GM23248 (cell line): Measurements from ENCODE around the gene CACFD1. TPM values are rescaled to one million over a fixed set of nuclear protein-coding genes. Genes with fewer than 3 reads are reported as not detected.

Experiments
- DNase-seq: peaks from one replicate; pipeline ENCODE4 v3.0.0-alpha.2; 2015
- H2AFZ ChIP-seq: fragments of 200-600 bp; sonication (generic); 2 replicates; pipeline ENCODE4 v1.6.1; 2016; ENCODE audit warnings: antibody characterized with exemption
- H3F3A ChIP-seq: fragments of 200-600 bp; sonication (generic); 2 replicates; pipeline ENCODE4 v1.6.1; 2016; ENCODE audit warnings: mild to moderate bottlenecking, antibody characterized with exemption, mixed run types; ENCODE audit not compliant: insufficient read depth
- H3K27ac ChIP-seq: fragments of 200-600 bp; sonication (generic); 2 replicates; pipeline ENCODE4 v1.5.1; 2016; ENCODE audit warnings: mild to moderate bottlenecking
- H3K27me3 ChIP-seq: fragments of 200-600 bp; sonication (generic); replicated peaks from 2 replicates; pipeline ENCODE4 v1.6.1; 2016; ENCODE audit warnings: mild to moderate bottlenecking; ENCODE audit not compliant: insufficient read depth
- H3K36me3 ChIP-seq: fragments of 200-600 bp; sonication (generic); 2 replicates; pipeline ENCODE4 v1.6.1; 2016; ENCODE audit warnings: low read depth, mild to moderate bottlenecking
- H3K4me1 ChIP-seq: fragments of 200-600 bp; sonication (generic); 2 replicates; pipeline ENCODE4 v1.6.1; 2016; ENCODE audit warnings: mild to moderate bottlenecking; ENCODE audit not compliant: insufficient read depth
- H3K4me2 ChIP-seq: fragments of 200-600 bp; sonication (generic); one replicate; pipeline ENCODE4 v1.6.1; 2016; ENCODE audit warnings: mild to moderate bottlenecking; ENCODE audit not compliant: unreplicated experiment
- H3K4me3 ChIP-seq: fragments of 200-600 bp; sonication (generic); 2 replicates; pipeline ENCODE4 v1.5.1; 2016; ENCODE audit warnings: mild to moderate bottlenecking
- H3K79me2 ChIP-seq: fragments of 200-600 bp; sonication (generic); 2 replicates; pipeline ENCODE4 v1.6.1; 2016; ENCODE audit warnings: mild to moderate bottlenecking; ENCODE audit not compliant: insufficient read depth
- H3K9ac ChIP-seq: fragments of 200-600 bp; sonication (generic); 2 replicates; pipeline ENCODE4 v1.6.1; 2016; ENCODE audit warnings: mild to moderate bottlenecking
- H3K9me2 ChIP-seq: fragments of 200-600 bp; sonication (generic); 2 replicates; pipeline ENCODE4 v1.6.1; 2016; ENCODE audit warnings: mixed run types, mild to moderate bottlenecking, moderate library complexity; ENCODE audit not compliant: insufficient read depth
- H3K9me3 ChIP-seq: fragments of 200-600 bp; sonication (generic); one replicate; pipeline ENCODE4 v1.6.1; 2017; ENCODE audit warnings: low read depth
- H4K20me1 ChIP-seq: fragments of 200-600 bp; sonication (generic); 2 replicates; pipeline ENCODE4 v1.6.0; 2016; ENCODE audit not compliant: insufficient read depth
- EZH2 ChIP-seq: fragments of 200-600 bp; sonication (generic); IDR thresholded peaks from 2 replicates; pipeline ENCODE4 v1.6.1; 2018; ENCODE audit warnings: antibody characterized with exemption, mild to moderate bottlenecking; ENCODE audit not compliant: insufficient read depth, poor library complexity, severe bottlenecking
- EZH2phosphoT487 ChIP-seq: fragments of 200-600 bp; sonication (generic); IDR thresholded peaks from 2 replicates; pipeline ENCODE4 v1.6.1; 2018; ENCODE audit warnings: antibody characterized with exemption, moderate library complexity, mild to moderate bottlenecking, low read depth; ENCODE audit not compliant: insufficient read depth
- WGBS, 2 experiments: methylation state at CpG; one replicate each; pipeline ENCODE4 v1.1.6; 2015 to 2017; ENCODE audit warnings: low lambda C conversion rate in 2 of 2, low coverage in 1 of 2; ENCODE audit errors: missing lambda C conversion rate in 2 of 2; 5-methylcytosine and 5-hydroxymethylcytosine counted together
- in situ Hi-C: fragments of 300-500 bp; cut with MboI; formaldehyde crosslinking; loops from 2 replicates; pipeline ENCODE4 v1.15.0; 2020
- polyA plus RNA-seq: library from polyadenylated mRNA; unstranded; fragments of >200 nt; fragmentation: Nextera tagmentation; extraction: Ambion mirVana; gene quantifications from 2 replicates; pipeline ENCODE4 v1.2.1, GENCODE V29; 2016
- total RNA-seq: library from RNA; depleted of rRNA; stranded (reverse); fragments of >200 nt; shearing (Covaris generic); gene quantifications from 2 replicates; pipeline ENCODE4 v1.2.3, GENCODE V29; 2014

CACFD1 gene
- total and polyA plus RNA-seq, 2 experiments from 2014 or later, result 4.7 to 7.0 TPM

DNA sequence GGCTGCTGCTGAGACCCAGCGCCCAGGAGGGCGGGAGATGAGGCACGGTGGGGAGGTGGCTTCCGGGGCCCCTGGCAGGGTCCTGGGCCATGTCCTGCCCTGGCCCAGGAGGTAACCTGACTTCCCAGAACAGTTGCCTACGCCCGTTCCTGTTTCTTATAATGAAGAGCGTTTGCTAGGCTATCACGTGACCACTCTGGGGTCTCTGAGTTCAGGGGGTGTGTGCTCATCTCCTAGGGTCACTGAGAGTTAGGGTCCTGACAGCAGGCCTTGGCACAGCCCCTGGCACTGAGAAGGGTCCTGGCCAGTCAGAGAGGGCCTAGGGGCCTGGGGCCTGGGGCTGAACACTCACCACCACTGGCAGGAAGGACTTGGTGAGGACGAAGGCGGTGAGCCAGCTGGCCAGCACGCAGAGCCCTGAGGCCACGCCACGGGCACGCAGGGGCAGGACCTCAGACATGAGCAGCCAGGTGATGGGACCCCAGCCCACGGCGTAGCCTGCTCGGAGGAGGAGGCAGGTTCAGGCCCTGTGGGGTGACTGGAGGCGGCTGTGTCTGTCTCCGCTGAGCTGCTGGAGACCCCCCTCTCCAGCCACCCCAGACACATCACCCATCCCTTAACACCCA is 13.1 kb downstream of the CACFD1 start:
- H3K4me2 ChIP-seq, result no peak overlapping the region
- no peaks in the 10 kb centered on the region for H3K79me2 ChIP-seq
- TF ChIP-seq EZH2phosphoT487 (no peak), EZH2 (no peak)
- DNase-seq, result no peak
- H3K9me2 ChIP-seq, result no peaks in the 10 kb centered on the region
- H3K27me3 ChIP-seq, result no peaks in the 10 kb centered on the region
- no peaks in the 10 kb centered on the region for H4K20me1 ChIP-seq
- H2AFZ ChIP-seq, result no peak overlapping the region
- H3F3A ChIP-seq, result no peaks in the 10 kb centered on the region
- H3K9ac ChIP-seq, result no peak overlapping the region
- in situ Hi-C loops, result no loop called here
- no peak overlapping the region for H3K27ac ChIP-seq
- no peaks in the 10 kb centered on the region for H3K36me3 ChIP-seq
- H3K9me3 ChIP-seq, result no peaks in the 10 kb centered on the region
- H3K4me3 ChIP-seq, result no peak overlapping the region
- 77 to 84% methylated on average over 14 to 19 of the region's 19 CpGs for WGBS, 2 experiments
- H3K4me1 ChIP-seq, result no peaks in the 10 kb centered on the region

DNA sequence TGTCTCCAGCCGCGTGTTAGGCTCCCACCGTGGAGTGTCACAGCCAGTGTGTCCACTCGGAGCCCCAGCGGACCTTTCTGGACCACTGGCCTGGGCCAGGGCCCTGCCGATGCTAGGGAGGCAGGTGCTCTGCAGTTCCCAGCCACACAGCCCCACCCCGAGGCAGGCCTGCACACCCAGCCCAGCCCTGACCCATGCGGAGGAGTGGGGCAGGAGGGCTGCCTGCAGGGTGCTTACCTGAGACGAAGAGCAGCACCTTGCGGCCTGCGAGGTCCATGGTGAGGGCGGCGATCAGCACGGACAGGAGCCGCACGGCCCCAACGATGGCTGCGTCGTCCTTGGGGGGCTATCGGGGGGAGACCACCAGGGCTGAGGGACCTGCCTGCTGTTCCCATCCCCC is 14.0 kb downstream of the CACFD1 start:
- H3K9me2 ChIP-seq, result no peaks in the 10 kb centered on the region
- no peak overlapping the region for H3K9ac ChIP-seq
- H3F3A ChIP-seq, result no peaks in the 10 kb centered on the region
- WGBS, 2 experiments, result 86 to 91% methylated on average over 15 to 20 of the region's 20 CpGs
- H4K20me1 ChIP-seq, result no peaks in the 10 kb centered on the region
- no peaks in the 10 kb centered on the region for H3K27me3 ChIP-seq
- no peak overlapping the region for H2AFZ ChIP-seq
- no peak overlapping the region for H3K27ac ChIP-seq
- in situ Hi-C loops, result no loop called here
- H3K4me3 ChIP-seq, result no peak overlapping the region
- no peaks in the 10 kb centered on the region for H3K9me3 ChIP-seq
- H3K36me3 ChIP-seq, result no peaks in the 10 kb centered on the region
- DNase-seq, result no peak
- TF ChIP-seq EZH2phosphoT487 (no peak), EZH2 (no peak)
- H3K79me2 ChIP-seq, result no peaks in the 10 kb centered on the region
- H3K4me1 ChIP-seq, result no peaks in the 10 kb centered on the region
- no peak overlapping the region for H3K4me2 ChIP-seq

DNA sequence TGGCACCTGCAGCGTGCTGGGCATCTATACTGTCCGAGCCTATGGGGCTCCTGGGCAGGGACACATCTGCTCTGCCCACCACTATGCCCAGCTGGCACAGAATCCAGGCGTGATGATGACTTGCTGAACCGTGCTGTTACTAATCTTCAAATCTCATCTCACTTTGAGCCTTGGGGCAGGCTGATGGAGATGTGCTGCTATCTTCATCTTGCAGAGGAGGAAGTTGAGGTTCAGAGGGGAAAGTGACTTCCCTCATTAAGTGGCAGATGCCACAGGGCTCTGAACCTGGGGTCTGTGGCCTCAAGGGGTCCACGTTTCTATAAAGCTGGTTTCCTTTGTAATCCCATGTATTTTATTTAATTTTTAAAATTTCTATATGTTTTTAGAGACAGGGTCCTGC is 14.4 kb downstream of the CACFD1 start:
- H3K4me2 ChIP-seq, result no peak overlapping the region
- no peaks in the 10 kb centered on the region for H3K79me2 ChIP-seq
- no peaks in the 10 kb centered on the region for H3K27me3 ChIP-seq
- H3K9me2 ChIP-seq, result no peaks in the 10 kb centered on the region
- H3K9ac ChIP-seq, result no peak overlapping the region
- H3K9me3 ChIP-seq, result no peaks in the 10 kb centered on the region
- H3K4me3 ChIP-seq, result no peak overlapping the region
- H3K4me1 ChIP-seq, result no peaks in the 10 kb centered on the region
- 88 to 89% methylated on average over 5 of the region's 5 CpGs for WGBS, 2 experiments
- no peak for TF ChIP-seq EZH2phosphoT487
- no peak for TF ChIP-seq EZH2
- no peak for DNase-seq
- H2AFZ ChIP-seq, result no peak overlapping the region
- H3F3A ChIP-seq, result no peaks in the 10 kb centered on the region
- H3K36me3 ChIP-seq, result no peaks in the 10 kb centered on the region
- in situ Hi-C loops, result no loop called here
- H3K27ac ChIP-seq, result no peak overlapping the region
- no peaks in the 10 kb centered on the region for H4K20me1 ChIP-seq

DNA sequence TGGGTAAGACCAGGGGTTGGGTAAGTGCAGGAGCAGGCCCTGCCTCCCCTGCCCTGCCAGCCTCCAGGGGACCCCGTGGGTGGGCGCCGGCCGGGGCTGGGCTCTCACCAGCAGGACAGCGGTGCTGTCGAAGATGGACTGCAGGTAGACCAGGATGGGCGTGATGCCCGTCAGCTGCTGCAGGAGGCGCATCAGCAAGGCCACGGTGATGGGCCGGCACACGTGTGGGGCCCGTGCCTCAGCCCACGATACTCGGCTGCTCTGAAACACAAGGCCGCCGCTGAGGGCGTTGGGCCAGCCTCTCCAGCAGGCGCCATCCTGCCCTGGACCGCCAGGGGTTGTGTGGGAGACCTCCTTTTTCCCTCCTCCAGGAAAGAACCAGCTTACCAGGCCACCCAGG is 15.1 kb downstream of the CACFD1 start:
- no peak for DNase-seq
- Histone ChIP-seq H2AFZ (no peak overlapping the region), H3K36me3 (no peaks in the 10 kb centered on the region), H3K4me1 (no peaks in the 10 kb centered on the region), H4K20me1 (no peaks in the 10 kb centered on the region), H3K9ac (no peak overlapping the region), H3K9me3 (no peaks in the 10 kb centered on the region), H3K4me3 (no peak overlapping the region), H3K27me3 (no peaks in the 10 kb centered on the region), H3F3A (no peaks in the 10 kb centered on the region), H3K9me2 (no peaks in the 10 kb centered on the region), H3K79me2 (no peaks in the 10 kb centered on the region), H3K27ac (no peak overlapping the region), H3K4me2 (no peak overlapping the region)
- no peak for TF ChIP-seq EZH2
- no peak for TF ChIP-seq EZH2phosphoT487
- 88 to 92% methylated on average over 17 to 20 of the region's 20 CpGs for WGBS, 2 experiments
- in situ Hi-C loops, result loop anchor here (25.0 kb wide), 1 partner anchor 438 kb away; the partner anchor contains the start of gene GTF3C5
